Vagina (tissue), 2 donors: Measurements from ENCODE around the gene JAGN1. TPM values are rescaled to one million over a fixed set of nuclear protein-coding genes. Genes with fewer than 3 reads are reported as not detected.
"Not testable (repeated sequence)": the region's sequence is repeated elsewhere in the genome, so short reads cannot be mapped to it uniquely, and the experiment has no call there.

Experiments
- DNase-seq, 2 donors: peaks; one replicate each; pipeline ENCODE4 v3.0.0-alpha.2; 2017; ENCODE audit errors: extremely low spot score in 2 of 2
- H3K27ac ChIP-seq: fragments of 200-600 bp; sonication (generic); one replicate; pipeline ENCODE4 v1.5.1; 2019
- H3K27me3 ChIP-seq: fragments of 200-600 bp; sonication (generic); one replicate; pipeline ENCODE4 v1.5.1; 2019
- H3K36me3 ChIP-seq, 2 donors: fragments of 200-600 bp; sonication (generic); one replicate each; pipeline ENCODE4 v1.5.1; 2017 to 2019
- H3K4me1 ChIP-seq: fragments of 200-600 bp; sonication (generic); one replicate; pipeline ENCODE4 v1.5.1; 2019
- H3K4me3 ChIP-seq, 2 donors: fragments of 200-600 bp; sonication (generic); 1 replicate in 1 of 2; 2 replicates in 1 of 2; pipeline ENCODE4 v1.5.1; 2016 to 2019
- H3K9me3 ChIP-seq: fragments of 200-600 bp; sonication (generic); one replicate; pipeline ENCODE4 v1.5.1; 2019
- CTCF ChIP-seq, 3 experiments: fragments of 450-650 bp in 2 of 3; fragments of 200-600 bp in 1 of 3; sonication (generic) in 1 of 3; IDR thresholded peaks; one replicate each; pipeline ENCODE4 v1.5.1; 2017 to 2019; ENCODE audit warnings: antibody characterized with exemption in 3 of 3, mild to moderate bottlenecking in 2 of 3, moderate library complexity in 2 of 3
- POLR2A ChIP-seq, 2 donors: fragments of 450-650 bp; IDR thresholded peaks; one replicate each; pipeline ENCODE4 v1.6.1; 2017; ENCODE audit warnings: antibody characterized with exemption in 2 of 2, mild to moderate bottlenecking in 2 of 2, moderate library complexity in 2 of 2
- POLR2AphosphoS5 ChIP-seq, 2 donors: sonication (generic); formaldehyde crosslinking; IDR thresholded peaks; one replicate each; pipeline ENCODE4 v1.9.0; 2017; ENCODE audit warnings: antibody characterized with exemption in 2 of 2, mild to moderate bottlenecking in 2 of 2, low read depth in 1 of 2; ENCODE audit not compliant: insufficient read depth in 1 of 2
- intact Hi-C: fragments of 100-400 bp; cut with DNase I; formaldehyde crosslinking; loops from one replicate; pipeline ENCODE4 v1.15.1; 2023
- total RNA-seq: library from RNA; depleted of rRNA; stranded (reverse); fragments of >200 nt; gene quantifications from one replicate; pipeline ENCODE4 v1.2.3, GENCODE V29; 2016

Gene JAGN1
- total RNA-seq, 1 donor from 2014 or later: 32.7 TPM

- TF ChIP-seq CTCF (IDR thresholded peaks at IDR 0.05) (no peak), POLR2A (IDR thresholded peaks at IDR 0.05) (no peak), POLR2AphosphoS5 (IDR thresholded peaks at IDR 0.05; ENCODE audit: insufficient read depth in 1 of 2, low read depth in 1 of 2) (no peak)
- intact Hi-C loops: no loop called here
- Histone ChIP-seq H3K36me3 (no peaks in the 10 kb centered on the region), H3K27ac (no peak overlapping the region), H3K4me3 (no peak overlapping the region), H3K9me3 (no peaks in the 10 kb centered on the region), H3K27me3 (no peaks in the 10 kb centered on the region), H3K4me1 (peaks cover 14% of the 10 kb centered on the region)
- no peak for DNase-seq
Measured at GRCh38 chr3:9869955-9870354, 20.5 kb upstream of the JAGN1 start.

GRCh38 chr3:9870978-9871377 lies 19.4 kb upstream of the JAGN1 start:
- intact Hi-C loops: no loop called here
- no peaks in the 10 kb centered on the region for H3K36me3 ChIP-seq
- H3K27ac ChIP-seq: no peak overlapping the region
- H3K27me3 ChIP-seq: no peaks in the 10 kb centered on the region
- no peak for DNase-seq
- no peak overlapping the region for H3K4me3 ChIP-seq
- no peaks in the 10 kb centered on the region for H3K9me3 ChIP-seq
- peaks cover 3% of the 10 kb centered on the region for H3K4me1 ChIP-seq
- TF ChIP-seq CTCF (IDR thresholded peaks at IDR 0.05) (no peak), POLR2A (IDR thresholded peaks at IDR 0.05) (no peak), POLR2AphosphoS5 (IDR thresholded peaks at IDR 0.05; ENCODE audit: insufficient read depth in 1 of 2, low read depth in 1 of 2) (no peak)

GRCh38 chr3:9872067-9872466 lies 18.3 kb upstream of the JAGN1 start:
- H3K4me1 ChIP-seq, H3K9me3 ChIP-seq, DNase-seq, H3K36me3 ChIP-seq, H3K4me3 ChIP-seq, H3K27ac ChIP-seq, H3K27me3 ChIP-seq, intact Hi-C loops: not testable (repeated sequence)

GRCh38 chr3:9875448-9875847 lies 15.0 kb upstream of the JAGN1 start:
- no peak overlapping the region for H3K27ac ChIP-seq
- H3K36me3 ChIP-seq: no peaks in the 10 kb centered on the region
- TF ChIP-seq POLR2A (IDR thresholded peaks at IDR 0.05) (no peak), POLR2AphosphoS5 (IDR thresholded peaks at IDR 0.05; ENCODE audit: insufficient read depth in 1 of 2, low read depth in 1 of 2) (no peak), CTCF (IDR thresholded peaks at IDR 0.05) (no peak)
- no peak overlapping the region for H3K4me3 ChIP-seq
- H3K9me3 ChIP-seq: no peaks in the 10 kb centered on the region
- peaks cover 12% of the 10 kb centered on the region for H3K4me1 ChIP-seq
- DNase-seq: no peak
- intact Hi-C loops: no loop called here
- no peaks in the 10 kb centered on the region for H3K27me3 ChIP-seq

- H3K4me3 ChIP-seq, DNase-seq, H3K36me3 ChIP-seq, intact Hi-C loops, H3K9me3 ChIP-seq, H3K27me3 ChIP-seq, H3K27ac ChIP-seq: not testable (repeated sequence)
- H3K4me1 ChIP-seq: peaks cover 12% of the 10 kb centered on the region
Measured at GRCh38 chr3:9876255-9876654, 14.2 kb upstream of the JAGN1 start.

GRCh38 chr3:9876991-9877390 lies 13.4 kb upstream of the JAGN1 start:
- no peak for DNase-seq
- TF ChIP-seq POLR2A (IDR thresholded peaks at IDR 0.05) (no peak), CTCF (IDR thresholded peaks at IDR 0.05) (no peak), POLR2AphosphoS5 (IDR thresholded peaks at IDR 0.05; ENCODE audit: insufficient read depth in 1 of 2, low read depth in 1 of 2) (no peak)
- Histone ChIP-seq H3K27ac (no peak overlapping the region), H3K9me3 (no peaks in the 10 kb centered on the region), H3K4me3 (no peak overlapping the region), H3K36me3 (no peaks in the 10 kb centered on the region), H3K4me1 (peaks cover 12% of the 10 kb centered on the region), H3K27me3 (no peaks in the 10 kb centered on the region)
- intact Hi-C loops: no loop called here
